HEK293 (cell line): Measurements from ENCODE around the gene CSNK1E.

ENCODE experiments used
- BCL11A ChIP-seq: fragments of 450-650 bp; formaldehyde crosslinking; IDR thresholded peaks from 2 replicates; pipeline ENCODE4 v1.5.1; 2016; ENCODE audit warnings: low read depth, missing biosample characterization, missing genetic modification characterization
- GLIS2 ChIP-seq: fragments of 450-650 bp; formaldehyde crosslinking; IDR thresholded peaks from 2 replicates; pipeline ENCODE4 v1.5.1; 2016; ENCODE audit warnings: missing biosample characterization, missing genetic modification characterization
- KLF8 ChIP-seq: fragments of 450-650 bp; formaldehyde crosslinking; IDR thresholded peaks from 2 replicates; pipeline ENCODE4 v1.5.1; 2016; ENCODE audit warnings: missing biosample characterization, missing genetic modification characterization
- MYNN ChIP-seq: fragments of 450-650 bp; formaldehyde crosslinking; IDR thresholded peaks from 2 replicates; pipeline ENCODE4 v1.5.1; 2016; ENCODE audit warnings: missing biosample characterization, missing genetic modification characterization, borderline replicate concordance
- PBX3 ChIP-seq: sonication (generic); formaldehyde crosslinking; IDR thresholded peaks from 2 replicates; pipeline ENCODE4 v1.8.1; 2022; ENCODE audit warnings: mild to moderate bottlenecking, moderate library complexity, missing genetic modification reagents
- TRIM28 ChIP-seq: IDR thresholded peaks from 2 replicates; pipeline ENCODE4 v1.6.1; 2011; ENCODE audit warnings: low read length, control low read depth, borderline replicate concordance
- ZBTB20 ChIP-seq: fragments of 450-650 bp; formaldehyde crosslinking; IDR thresholded peaks from 2 replicates; pipeline ENCODE4 v1.5.1; 2016; ENCODE audit warnings: missing biosample characterization, missing genetic modification characterization
- ZBTB21 ChIP-seq: fragments of 450-650 bp; formaldehyde crosslinking; IDR thresholded peaks from 2 replicates; pipeline ENCODE4 v1.5.1; 2017; ENCODE audit warnings: missing biosample characterization, missing genetic modification characterization
- ZNF394 ChIP-seq: fragments of 450-650 bp; formaldehyde crosslinking; IDR thresholded peaks from 2 replicates; pipeline ENCODE4 v1.5.1; 2016; ENCODE audit warnings: missing biosample characterization, missing genetic modification characterization, mild to moderate bottlenecking, moderate library complexity, borderline replicate concordance
- ZNF48 ChIP-seq: fragments of 450-650 bp; formaldehyde crosslinking; IDR thresholded peaks from 2 replicates; pipeline ENCODE4 v1.5.1; 2016; ENCODE audit warnings: missing biosample characterization, missing genetic modification characterization
- TF ChIP-seq, protein P1 (sequence below): fragments of 450-650 bp; formaldehyde crosslinking; IDR thresholded peaks from 2 replicates; pipeline ENCODE4 v1.5.1; 2016; ENCODE audit warnings: missing biosample characterization, missing genetic modification characterization
- TF ChIP-seq, protein P2 (sequence below): fragments of 450-650 bp; formaldehyde crosslinking; IDR thresholded peaks from 2 replicates; pipeline ENCODE4 v1.5.1; 2017; ENCODE audit warnings: missing biosample characterization, missing genetic modification characterization

- TF ChIP-seq MYNN (no peak), BCL11A (tag by site-specific recombination) (no peak), ZNF394 (tag by site-specific recombination) (no peak), ZNF48 (tag by site-specific recombination) (no peak), ZBTB20 (tag by site-specific recombination) (no peak), PBX3 (no peak), TRIM28 (no peak), ZBTB21 (tag by site-specific recombination) (no peak), KLF8 (tag by site-specific recombination) (no peak), GLIS2 (tag by site-specific recombination) (no peak)
- TF ChIP-seq, protein P1, sequence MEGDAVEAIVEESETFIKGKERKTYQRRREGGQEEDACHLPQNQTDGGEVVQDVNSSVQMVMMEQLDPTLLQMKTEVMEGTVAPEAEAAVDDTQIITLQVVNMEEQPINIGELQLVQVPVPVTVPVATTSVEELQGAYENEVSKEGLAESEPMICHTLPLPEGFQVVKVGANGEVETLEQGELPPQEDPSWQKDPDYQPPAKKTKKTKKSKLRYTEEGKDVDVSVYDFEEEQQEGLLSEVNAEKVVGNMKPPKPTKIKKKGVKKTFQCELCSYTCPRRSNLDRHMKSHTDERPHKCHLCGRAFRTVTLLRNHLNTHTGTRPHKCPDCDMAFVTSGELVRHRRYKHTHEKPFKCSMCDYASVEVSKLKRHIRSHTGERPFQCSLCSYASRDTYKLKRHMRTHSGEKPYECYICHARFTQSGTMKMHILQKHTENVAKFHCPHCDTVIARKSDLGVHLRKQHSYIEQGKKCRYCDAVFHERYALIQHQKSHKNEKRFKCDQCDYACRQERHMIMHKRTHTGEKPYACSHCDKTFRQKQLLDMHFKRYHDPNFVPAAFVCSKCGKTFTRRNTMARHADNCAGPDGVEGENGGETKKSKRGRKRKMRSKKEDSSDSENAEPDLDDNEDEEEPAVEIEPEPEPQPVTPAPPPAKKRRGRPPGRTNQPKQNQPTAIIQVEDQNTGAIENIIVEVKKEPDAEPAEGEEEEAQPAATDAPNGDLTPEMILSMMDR: no peak
- TF ChIP-seq, protein P2, sequence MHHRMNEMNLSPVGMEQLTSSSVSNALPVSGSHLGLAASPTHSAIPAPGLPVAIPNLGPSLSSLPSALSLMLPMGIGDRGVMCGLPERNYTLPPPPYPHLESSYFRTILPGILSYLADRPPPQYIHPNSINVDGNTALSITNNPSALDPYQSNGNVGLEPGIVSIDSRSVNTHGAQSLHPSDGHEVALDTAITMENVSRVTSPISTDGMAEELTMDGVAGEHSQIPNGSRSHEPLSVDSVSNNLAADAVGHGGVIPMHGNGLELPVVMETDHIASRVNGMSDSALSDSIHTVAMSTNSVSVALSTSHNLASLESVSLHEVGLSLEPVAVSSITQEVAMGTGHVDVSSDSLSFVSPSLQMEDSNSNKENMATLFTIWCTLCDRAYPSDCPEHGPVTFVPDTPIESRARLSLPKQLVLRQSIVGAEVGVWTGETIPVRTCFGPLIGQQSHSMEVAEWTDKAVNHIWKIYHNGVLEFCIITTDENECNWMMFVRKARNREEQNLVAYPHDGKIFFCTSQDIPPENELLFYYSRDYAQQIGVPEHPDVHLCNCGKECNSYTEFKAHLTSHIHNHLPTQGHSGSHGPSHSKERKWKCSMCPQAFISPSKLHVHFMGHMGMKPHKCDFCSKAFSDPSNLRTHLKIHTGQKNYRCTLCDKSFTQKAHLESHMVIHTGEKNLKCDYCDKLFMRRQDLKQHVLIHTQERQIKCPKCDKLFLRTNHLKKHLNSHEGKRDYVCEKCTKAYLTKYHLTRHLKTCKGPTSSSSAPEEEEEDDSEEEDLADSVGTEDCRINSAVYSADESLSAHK: no peak
Measured at GRCh38 chr22:38352436-38352835, 35.2 kb upstream of the CSNK1E start.
